Measurements from ENCODE around the gene FXYD3.

Gene FXYD3

DNA sequence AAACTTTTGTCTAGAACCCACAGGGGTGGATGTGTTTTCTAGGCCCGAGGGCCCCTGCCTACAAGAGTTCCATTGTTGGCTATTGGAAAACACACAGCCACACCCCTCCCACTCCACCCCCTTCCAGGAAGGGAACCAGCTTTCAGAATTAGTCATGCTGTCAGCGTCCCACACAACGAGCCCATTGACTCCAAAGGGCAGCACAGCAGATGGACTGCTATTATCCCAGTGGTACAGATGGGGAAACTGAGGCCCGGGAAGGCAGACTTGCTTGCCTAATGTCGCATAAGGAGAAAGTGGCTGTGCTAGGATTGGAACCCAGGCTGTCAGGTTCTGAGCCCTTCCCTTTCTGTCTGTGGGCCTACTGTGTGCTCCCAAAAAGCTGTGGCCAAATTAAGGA, 8.1 kb upstream of the FXYD3 start:
- DNase-seq: peak; percentile 33

DNA sequence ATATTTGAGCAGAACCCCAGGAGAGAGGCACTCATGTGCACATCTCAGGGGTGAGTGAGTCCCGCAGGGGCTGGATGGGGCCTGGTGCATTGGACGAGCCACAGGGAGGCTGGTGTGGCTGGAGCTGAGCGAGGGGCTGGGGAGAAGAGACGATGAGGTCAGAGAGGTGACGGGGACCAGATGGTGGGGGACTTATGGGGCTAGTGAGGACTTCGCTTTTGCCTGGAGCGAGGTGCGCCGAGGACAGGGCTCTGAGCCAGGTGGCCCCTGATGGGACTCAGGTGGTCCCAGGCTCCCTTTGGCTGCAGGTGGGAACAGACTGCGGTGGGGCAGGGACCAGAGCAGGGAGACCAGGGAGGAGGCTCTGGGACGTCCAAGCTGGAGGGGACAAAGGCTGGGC, 6.9 kb upstream of the FXYD3 start:
- no peak for DNase-seq

DNA sequence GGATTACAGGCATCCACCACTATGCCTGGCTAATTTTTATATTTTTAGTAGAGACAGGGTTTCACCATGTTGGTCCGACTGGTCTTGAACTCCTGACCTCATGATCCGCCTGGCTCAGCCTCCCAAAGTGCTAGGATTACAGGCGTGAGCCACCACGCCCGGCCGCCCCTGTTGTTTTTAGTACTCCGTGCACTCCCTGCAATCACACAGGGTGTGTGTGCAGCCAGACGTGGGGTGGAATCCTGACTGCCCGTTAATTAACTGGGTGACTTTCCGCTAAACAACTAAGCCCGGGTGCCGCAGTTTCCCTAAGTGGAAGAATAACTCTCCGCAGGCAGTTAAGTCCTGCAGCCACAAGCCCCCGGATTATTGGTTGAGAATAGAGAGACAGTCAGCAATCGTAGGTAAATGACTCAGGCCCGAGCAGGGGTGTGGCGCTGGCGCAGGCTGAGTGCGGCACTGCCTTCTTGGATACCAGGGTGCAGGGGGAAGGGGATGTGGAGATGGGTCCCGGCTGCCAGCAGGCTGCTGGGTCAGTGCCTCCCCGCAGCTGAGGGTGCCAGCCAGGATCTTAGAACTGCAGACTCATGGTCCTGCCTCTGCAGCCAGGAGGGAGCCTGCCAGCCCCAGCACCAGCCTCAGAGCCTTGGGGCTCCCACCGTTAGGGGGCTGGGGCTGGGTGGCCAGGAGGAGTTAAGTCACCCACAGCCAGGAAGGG, 6.1 kb upstream of the FXYD3 start:
- no peak for DNase-seq

DNA sequence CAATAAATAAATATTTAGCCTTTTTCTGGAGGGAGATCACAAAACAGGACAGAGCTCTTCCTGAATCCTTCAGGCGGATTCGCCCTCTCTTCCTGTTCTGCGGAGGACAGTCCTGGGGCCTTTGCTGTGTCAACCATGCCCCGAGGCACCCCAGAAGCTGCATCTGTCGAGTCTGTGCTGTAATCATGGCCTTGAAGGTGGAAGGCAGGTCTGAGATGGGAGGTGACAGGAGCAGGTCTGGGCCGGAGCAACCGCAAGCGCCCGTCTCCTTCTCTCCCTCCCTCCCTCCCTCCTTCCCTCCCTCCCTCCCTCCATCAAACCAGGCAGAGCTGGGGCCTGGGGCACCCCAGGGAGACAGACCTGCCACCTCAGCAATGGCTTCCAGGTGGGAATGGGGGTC, 4.6 kb upstream of the FXYD3 start:
- no peak for DNase-seq

DNA sequence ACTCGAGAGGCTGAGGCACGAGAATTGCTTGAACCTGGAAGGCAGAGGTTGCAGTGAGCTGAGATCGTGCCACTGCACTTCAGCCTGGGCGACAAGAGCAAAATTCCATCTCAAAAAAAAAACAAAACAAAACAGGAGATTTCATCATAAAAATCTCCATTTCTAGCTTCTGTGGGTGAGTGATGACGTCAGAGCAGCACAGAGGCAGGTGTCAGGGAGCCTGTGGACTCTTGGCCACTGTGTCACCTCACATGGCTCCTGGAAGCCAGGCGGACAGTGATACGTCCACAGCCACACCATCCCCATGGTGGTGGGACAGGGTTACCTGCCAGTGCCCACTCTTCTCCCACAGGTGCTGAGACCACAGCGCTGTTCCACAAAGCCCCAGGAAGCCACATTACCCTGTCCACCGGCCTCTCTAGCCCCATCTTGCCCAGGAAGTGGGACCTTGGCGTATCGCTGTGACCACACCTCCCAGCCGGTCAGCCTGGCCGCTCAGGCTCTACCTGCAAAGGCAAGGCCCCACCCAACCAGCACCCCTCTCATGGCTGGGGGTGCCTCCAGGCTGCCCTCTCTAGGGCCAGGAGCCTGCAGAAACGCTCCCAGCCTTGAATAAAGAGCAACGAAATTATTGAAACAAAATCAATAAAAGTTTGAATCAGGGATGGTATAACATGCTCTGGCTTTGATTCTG, 2.5 kb upstream of the FXYD3 start:
- DNase-seq: no peak

DNA sequence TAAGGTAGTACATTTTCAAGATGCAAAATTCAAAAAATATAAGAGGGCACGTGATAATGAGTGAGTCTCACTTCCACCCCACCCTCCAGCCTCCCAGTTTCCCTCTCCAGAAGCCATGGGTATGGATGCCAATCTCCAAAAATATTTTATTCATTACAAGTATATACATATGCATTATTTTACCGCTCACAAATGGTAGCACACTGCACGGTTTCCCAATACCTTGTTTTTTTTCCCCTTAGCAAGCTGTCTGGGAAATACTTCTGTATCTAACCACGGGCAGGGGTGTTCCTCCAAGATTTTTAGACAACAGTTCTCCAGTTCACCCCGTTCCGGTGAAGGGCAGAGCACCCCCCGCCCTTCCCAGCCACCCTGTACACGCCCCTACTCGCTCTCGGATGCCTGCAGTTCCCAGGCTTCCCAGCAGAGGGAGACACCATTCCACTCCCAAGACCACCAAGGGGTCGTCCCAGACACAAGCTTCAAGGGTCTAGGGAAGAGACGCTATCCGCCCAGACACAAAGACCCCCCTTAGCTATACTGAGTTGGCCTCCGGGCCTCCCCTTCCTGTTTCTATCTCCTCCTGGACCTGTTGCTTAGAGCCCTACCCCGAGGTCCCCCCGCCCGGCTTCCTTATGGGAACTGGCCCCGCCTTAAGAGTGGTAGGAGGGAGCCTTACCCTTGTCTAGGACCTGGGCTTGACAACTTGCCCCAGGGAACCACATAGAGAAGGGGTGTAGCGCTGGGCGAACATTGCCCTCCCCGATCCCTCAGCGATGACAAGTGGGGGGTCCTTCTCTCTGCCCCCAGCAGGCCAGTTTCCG, 1.1 kb upstream of the FXYD3 start:
- DNase-seq: peak; percentile 73

DNA sequence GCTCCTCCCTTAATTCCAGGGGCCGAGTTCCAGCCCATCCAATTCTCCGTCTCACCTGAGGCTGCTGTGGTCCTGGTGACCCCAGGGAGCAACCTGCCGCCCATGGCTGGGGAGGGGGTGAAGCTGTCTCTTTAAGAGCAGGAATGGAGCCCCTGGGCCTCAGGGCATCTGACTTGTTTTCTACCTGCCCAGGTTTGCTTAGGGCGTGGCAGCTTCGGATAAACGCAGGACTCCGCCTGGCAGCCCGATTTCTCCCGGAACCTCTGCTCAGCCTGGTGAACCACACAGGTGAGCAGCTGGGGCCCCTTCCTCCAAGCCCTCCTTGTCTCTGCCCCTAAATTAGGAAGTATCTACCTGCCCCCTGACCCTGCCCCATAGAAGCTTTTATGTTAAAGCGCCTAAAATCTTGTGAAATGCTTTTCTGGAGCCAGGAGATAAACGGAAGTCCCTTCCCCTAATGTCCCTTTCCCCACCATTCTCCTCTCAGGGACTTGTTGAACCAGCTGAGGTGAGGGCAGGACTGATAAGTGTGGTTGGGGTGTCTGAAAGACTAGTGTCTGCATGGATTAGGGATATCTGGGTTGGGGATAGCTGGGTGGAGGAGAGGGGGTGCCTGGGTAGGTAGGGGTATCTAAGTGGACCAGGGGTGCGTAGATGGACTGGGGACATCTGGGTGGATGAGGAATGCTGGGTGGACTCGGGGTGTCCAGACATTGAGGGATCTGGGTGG, 614 bp downstream of the FXYD3 start:
- no peak for DNase-seq

DNA sequence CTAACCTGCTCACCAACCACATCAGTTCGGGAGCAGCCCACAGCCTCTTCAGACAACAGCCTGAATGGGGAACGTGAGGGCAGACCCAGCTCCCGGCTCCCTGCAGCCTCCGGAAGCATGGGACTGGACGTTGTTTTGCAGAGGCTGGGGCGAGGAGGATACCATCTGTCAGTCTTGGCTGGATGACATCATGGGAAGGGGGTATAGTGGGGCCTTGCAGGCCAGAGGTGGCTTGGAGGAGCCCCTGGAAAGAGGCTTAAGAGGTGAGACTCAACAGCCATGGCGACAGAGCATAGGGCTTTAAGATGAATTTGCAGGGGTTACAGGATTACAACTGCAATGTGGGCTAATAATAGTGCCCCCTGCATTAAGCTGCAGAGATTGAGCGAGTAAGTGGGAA, 1.5 kb downstream of the FXYD3 start:
- no peak for DNase-seq

DNA sequence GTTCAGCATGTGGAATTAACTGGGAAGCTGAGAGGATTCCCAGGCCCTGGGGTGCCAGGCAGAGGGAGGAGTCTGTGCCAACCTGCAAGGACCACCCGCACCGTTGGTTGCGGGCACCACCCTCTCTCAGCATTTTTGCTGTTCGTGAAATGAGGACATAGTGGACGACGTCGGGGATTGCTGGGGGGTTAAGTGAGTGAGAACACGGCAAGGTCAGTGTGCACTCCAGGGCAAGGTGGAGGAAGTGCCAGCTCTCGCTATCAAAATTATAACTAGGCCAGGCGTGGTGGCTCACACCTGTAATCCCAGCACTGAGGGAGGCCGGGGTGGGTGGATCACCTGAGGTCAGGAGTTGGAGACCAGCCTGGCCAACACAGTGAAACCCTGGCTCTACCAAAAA, 2.2 kb downstream of the FXYD3 start:
- DNase-seq: no peak

DNA sequence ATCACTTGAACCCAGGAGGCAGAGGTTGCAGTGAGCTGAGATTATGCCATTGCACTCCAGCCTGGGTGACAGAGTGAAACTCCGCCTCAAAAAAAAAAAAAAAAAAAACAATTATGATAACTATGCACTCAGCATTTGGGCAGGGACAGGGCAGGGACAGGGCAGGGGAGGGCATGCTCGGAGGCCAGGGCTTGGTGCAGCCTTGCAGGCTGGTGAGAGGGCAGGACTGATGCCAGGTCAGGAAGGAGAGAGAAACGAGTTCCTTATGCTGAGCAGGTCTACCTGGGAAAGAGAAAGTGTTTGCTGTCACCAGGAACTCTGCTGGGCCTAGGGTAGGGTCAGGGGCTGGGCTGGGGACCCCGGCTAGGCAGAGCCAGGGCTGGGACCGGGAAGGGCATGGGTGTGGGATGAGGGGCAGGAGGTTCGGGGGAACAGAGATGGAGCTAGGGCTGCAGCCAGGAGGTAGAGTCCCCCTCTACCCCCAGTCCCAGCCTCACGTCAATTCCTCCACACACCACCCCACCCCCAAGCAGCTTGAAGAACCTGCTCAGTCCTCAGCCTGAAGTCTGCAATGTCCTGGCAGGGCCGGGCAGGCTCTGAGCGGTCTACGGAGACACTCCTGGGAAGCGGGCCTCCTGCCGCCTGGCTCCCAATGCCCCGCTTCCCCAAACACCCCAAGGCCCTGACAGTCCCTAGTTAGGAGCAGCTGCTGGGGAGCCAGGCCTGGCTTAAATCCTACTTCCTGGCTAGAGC, 2.8 kb downstream of the FXYD3 start:
- no peak for DNase-seq

DNA sequence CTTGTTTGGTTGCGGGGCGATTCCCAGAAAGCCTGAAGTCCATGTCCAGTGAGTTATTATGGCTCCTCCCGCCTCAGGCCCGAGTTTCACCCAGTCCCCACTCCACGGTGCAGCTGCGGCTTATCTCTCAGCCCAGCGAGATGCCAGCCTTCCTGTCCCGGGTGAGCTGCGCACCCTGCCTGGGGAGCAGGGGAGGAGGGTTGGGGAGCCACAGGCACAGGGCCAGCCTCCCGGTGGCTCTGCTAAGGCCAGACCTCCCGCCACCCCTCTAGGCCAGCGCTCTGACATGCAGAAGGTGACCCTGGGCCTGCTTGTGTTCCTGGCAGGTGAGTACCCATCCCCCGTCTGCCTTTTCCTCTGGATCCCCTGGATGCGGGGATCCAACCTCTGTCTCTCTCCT, 3.5 kb downstream of the FXYD3 start:
- no peak for DNase-seq

DNA sequence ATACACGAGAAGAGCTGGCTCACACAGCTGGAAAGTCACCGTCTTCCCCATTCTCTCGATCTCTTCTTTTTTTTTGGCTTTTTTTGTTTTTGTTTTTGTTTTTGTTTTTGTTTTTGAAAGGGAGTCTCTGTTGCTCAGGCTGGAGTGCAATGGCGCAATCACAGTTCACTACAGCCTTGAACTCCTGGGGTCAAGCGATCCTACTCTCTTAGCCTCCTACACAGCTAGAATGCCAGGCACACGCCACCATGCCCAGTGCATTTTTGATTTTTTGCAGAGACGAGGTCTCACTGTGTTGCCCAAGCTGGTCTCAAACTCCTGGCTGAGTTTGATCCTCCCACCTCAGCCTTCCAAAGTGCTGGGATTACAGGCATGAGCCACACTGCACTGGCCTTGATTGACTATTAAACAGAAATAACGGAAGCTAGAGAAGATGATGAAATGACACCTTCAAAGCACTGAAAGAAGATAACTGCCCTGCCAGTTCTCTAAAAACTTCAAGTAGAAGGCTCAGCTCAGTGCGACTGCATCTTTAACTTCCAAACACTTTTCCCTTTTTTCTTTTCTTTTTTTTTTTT, 4.0 kb downstream of the FXYD3 start:
- no peak for DNase-seq

DNA sequence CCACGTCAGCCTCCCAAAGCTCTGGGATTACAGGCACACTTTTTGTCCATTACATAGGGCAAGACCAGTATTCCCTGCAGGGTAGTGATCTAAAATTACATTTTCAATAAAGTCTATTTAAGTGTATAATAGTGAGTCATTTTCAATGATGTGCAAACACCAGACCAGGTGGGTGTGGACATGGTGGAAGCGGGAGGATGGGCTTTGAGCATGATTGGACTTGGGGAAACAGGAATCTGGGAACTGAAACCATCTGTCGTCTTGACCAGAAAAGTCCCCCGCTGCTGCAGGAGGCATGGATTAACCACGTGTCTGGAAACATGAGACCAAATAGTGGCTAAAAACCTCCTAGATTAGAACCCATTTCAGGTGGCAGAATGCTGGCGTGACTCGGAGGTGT, 4.9 kb downstream of the FXYD3 start:
- no peak for DNase-seq

DNA sequence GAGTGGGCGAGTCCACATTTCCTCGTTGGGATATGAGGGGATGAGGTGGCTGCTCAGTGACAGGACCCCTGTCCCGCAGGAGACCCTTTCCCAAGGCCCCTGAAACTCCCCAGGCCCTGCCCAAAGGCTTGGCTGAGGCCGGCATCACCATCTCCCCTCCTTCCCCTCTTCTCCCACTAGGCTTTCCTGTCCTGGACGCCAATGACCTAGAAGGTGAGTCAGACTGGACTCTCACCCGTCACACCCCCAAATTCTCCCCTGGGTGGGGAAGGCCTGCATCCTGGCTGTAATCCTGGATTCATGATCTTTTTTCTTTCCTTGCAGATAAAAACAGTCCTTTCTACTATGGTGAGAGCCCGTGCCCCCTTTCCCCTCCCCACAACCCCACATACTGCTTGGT, 5.3 kb downstream of the FXYD3 start:
- no peak for DNase-seq

DNA sequence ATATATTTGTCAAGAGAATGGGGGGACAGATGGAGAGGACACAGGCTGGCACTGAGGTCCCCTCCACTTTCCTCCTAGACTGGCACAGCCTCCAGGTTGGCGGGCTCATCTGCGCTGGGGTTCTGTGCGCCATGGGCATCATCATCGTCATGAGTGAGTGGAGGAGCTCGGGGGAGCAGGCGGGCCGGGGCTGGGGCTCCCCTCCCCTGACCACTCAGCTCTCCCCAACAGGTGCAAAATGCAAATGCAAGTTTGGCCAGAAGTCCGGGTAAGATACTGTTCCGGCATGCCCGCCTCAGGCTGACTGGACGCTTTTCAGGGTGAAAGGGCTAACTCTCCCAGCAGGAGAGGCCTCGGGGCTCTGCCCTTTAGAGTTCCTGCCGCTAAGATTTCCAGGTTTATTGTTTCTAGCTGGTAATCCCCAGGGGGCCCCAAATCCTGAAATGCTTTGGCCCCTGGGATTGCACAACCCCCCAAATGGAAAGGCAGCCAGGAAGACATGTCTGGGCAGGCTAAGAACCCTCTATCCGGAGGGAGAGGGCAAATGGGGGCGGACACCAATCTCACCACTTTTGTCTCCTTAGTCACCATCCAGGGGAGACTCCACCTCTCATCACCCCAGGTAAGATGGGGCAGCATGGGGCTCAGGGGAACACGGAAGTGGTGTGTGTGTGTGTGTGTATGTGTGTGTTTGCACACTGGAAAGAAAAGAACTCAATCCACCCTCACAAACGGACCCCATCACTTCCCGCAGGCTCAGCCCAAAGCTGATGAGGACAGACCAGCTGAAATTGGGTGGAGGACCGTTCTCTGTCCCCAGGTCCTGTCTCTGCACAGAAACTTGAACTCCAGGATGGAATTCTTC, 7.3 kb downstream of the FXYD3 start:
- no peak for DNase-seq

DNA sequence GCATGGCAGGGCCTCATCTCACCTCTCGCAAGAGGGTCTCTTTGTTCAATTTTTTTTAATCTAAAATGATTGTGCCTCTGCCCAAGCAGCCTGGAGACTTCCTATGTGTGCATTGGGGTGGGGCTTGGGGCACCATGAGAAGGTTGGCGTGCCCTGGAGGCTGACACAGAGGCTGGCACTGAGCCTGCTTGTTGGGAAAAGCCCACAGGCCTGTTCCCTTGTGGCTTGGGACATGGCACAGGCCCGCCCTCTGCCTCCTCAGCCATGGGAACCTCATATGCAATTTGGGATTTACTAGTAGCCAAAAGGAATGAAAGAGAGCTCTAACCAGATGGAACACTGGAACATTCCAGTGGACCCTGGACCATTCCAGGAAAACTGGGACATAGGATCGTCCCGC, 8.0 kb downstream of the FXYD3 start:
- no peak for DNase-seq

DNA sequence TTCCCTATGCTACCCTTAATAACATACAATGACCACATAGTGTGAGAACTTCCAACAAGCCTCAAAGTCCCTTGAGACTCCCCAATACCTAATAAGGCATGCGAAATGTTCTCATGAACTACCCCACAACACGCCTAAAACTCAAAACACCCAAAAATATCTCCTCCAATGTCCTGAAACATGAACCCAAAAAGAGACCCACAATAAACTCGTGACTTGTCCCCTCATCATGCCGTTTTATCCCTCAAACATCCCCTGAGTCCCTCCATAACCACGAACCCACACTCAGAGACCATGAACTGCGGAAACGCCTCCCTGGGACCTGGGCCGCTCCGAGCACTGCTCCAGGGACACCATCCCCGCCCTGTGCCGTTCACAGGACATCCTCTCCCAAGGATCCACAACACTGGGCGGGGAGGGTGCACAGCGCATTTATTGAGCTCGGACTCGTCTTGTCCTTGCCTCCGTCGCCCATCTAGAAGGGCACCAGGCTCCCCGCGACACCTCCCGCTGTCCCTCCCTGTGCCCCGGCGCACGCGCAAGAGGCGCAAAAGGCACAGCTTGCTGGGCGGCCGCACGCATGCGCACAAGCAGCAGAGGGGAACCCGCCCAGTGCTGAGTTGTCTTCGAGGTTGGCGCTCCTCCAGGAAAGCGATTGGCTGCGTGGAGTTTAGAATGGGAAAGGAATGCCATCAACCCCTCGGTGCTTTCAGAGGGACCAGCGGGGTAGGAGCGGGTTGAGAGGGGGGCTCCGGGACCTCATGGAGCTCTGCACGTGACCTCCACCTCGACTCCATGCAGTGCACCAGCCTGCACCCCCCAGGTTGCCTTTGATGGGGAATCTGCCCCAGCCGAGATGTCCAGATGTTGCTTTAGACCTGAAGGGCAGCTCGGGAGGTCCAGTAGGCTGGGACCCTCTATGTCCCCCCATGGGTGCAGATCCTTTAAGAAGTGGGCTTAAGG, 8.8 kb downstream of the FXYD3 start:
- DNase-seq: peak; percentile 92

DNA sequence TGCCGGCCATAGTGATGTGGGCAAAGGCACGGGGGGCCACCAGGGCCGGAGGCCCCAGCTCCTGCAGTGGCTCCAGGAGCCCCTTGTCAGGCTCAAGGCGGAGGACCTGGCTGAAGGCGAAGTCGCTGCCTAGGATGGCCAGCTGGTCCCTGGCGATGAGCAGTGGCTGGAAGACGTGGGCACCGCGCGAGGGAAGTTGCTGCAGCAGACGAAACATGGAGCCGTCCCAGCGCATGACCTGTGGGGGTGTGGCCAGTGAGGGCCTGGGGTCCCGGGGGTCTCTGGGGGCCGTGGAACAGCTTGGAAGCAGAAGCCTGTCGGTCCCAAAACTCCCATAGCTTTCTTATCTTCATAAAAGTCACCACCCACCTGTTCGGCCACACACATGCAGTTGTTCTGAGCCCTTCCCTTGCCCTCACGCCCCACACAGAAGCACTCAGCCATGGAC, 9.7 kb downstream of the FXYD3 start:
- no peak for DNase-seq

DNA sequence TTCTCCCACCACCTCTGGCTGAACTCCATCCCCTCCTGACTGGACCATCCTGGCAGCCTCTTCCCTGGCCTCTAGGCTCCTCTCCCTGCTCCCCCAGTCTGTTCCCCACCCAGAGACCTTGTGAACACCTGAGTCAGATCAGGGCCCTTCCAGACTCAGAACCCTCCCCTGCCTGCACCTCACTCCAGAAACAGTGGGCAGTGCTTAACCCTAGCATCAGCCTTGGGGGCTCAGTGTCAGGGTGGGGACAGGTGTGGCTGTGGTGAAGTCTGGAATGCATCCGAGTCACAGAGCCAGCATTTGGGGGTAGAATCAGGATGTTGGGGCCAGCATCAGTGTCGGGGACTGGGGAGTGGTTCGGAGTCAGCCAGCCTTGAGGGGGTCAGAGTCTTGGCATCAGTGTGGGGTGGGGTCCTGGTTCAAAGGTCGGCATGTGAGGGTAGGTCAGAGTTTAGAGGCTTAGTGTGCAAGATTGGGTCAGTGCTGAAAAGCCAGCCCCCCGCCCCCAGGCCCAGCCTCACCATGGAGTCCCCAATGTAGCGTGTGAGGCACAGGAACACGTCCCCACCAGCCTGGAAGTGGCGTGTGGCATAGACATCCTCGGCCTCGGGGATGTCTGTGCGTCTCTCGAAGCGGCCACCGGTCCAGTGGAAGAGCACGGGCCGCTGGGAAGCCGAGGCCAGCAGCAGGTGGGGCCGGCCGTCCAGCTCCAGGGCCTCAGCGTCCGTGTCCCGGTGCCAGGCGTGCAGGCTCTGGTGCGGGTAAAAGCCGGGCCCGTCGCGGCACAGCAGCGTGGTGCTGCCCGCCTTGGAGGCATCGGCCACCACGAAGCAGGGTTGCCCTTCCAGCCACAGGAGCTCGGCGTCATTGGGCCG, 10.4 kb downstream of the FXYD3 start:
- no peak for DNase-seq

All from stimulated activated CD4-positive, alpha-beta T cell treated with anti-CD3 and anti-CD28 coated beads, Interleukin-15, amount 100 ng/mL, for 24 hours (primary cell).